Effector memory CD4-positive, alpha-beta T cell (primary cell): ENCODE data around the gene CDC25A.

Experiments used
- DNase-seq, 3 donors: peaks; one replicate each; pipeline ENCODE4 v3.0.0-alpha.2; 2020
- H3K27ac ChIP-seq: 2 replicates; pipeline ENCODE4 v1.7.0; 2013; ENCODE audit warnings: mild to moderate bottlenecking, low read length, moderate library complexity; ENCODE audit not compliant: insufficient read depth, poor library complexity, severe bottlenecking
- H3K27me3 ChIP-seq: replicated peaks from 2 replicates; pipeline ENCODE4 v1.7.0; 2013; ENCODE audit warnings: mild to moderate bottlenecking, low read length; ENCODE audit not compliant: insufficient read depth, control insufficient read depth, poor library complexity, severe bottlenecking
- H3K36me3 ChIP-seq: 2 replicates; pipeline ENCODE4 v1.7.0; 2013; ENCODE audit warnings: mild to moderate bottlenecking, low read length, moderate library complexity; ENCODE audit not compliant: control insufficient read depth, insufficient read depth
- H3K4me1 ChIP-seq: 2 replicates; pipeline ENCODE4 v1.7.0; 2013; ENCODE audit warnings: low read length, mild to moderate bottlenecking; ENCODE audit not compliant: control insufficient read depth, insufficient read depth, poor library complexity, severe bottlenecking
- H3K4me3 ChIP-seq: 2 replicates; pipeline ENCODE4 v1.7.0; 2013; ENCODE audit warnings: low read length, low read depth, mild to moderate bottlenecking; ENCODE audit not compliant: insufficient read depth, poor library complexity, severe bottlenecking
- H3K9me3 ChIP-seq: 2 replicates; pipeline ENCODE4 v1.7.0; 2013; ENCODE audit warnings: mild to moderate bottlenecking, low read length, moderate library complexity; ENCODE audit not compliant: control insufficient read depth

The CDC25A gene

GRCh38 chr3:48202632-48203031, 14.4 kb upstream of the CDC25A start:
- Histone ChIP-seq H3K4me1 (no peaks in the 10 kb centered on the region), H3K27me3 (no peaks in the 10 kb centered on the region), H3K9me3 (no peaks in the 10 kb centered on the region), H3K27ac (no peak overlapping the region), H3K36me3 (no peaks in the 10 kb centered on the region), H3K4me3 (no peak overlapping the region)
- DNase-seq = no peak

- Histone ChIP-seq H3K36me3 (no peaks in the 10 kb centered on the region), H3K9me3 (no peaks in the 10 kb centered on the region), H3K4me1 (no peaks in the 10 kb centered on the region), H3K27ac (no peak overlapping the region), H3K4me3 (no peak overlapping the region), H3K27me3 (no peaks in the 10 kb centered on the region)
- no peak for DNase-seq
Measured at GRCh38 chr3:48199117-48199516, 10.9 kb upstream of the CDC25A start.

GRCh38 chr3:48196611-48197010, 8.4 kb upstream of the CDC25A start:
- Histone ChIP-seq H3K36me3 (no peaks in the 10 kb centered on the region), H3K4me1 (no peaks in the 10 kb centered on the region), H3K27ac (no peak overlapping the region), H3K9me3 (no peaks in the 10 kb centered on the region), H3K27me3 (no peaks in the 10 kb centered on the region), H3K4me3 (no peak overlapping the region)
- no peak for DNase-seq

GRCh38 chr3:48194446-48195071, 6.3 kb upstream of the CDC25A start:
- no peak for DNase-seq
- Histone ChIP-seq H3K27ac (no peak overlapping the region), H3K4me1 (no peaks in the 10 kb centered on the region), H3K27me3 (no peaks in the 10 kb centered on the region), H3K4me3 (no peak overlapping the region), H3K9me3 (no peaks in the 10 kb centered on the region), H3K36me3 (no peaks in the 10 kb centered on the region)

- Histone ChIP-seq H3K27me3 (no peaks in the 10 kb centered on the region), H3K9me3 (no peaks in the 10 kb centered on the region), H3K4me1 (peaks cover 4% of the 10 kb centered on the region), H3K4me3 (no peak overlapping the region), H3K36me3 (no peaks in the 10 kb centered on the region), H3K27ac (no peak overlapping the region)
- DNase-seq = no peak
Measured at GRCh38 chr3:48190911-48191310, 2.7 kb upstream of the CDC25A start.

- H3K9me3 ChIP-seq = no peaks in the 10 kb centered on the region
- DNase-seq = no peak
- H3K36me3 ChIP-seq = no peaks in the 10 kb centered on the region
- H3K27ac ChIP-seq = no peak overlapping the region
- H3K4me1 ChIP-seq = peaks cover 4% of the 10 kb centered on the region
- no peak overlapping the region for H3K4me3 ChIP-seq
- H3K27me3 ChIP-seq = no peaks in the 10 kb centered on the region
Measured at GRCh38 chr3:48189321-48189720, 1.1 kb upstream of the CDC25A start.

- H3K27me3 ChIP-seq = no peaks in the 10 kb centered on the region
- H3K36me3 ChIP-seq = no peaks in the 10 kb centered on the region
- no peaks in the 10 kb centered on the region for H3K9me3 ChIP-seq
- H3K4me3 ChIP-seq = peak overlapping the region; percentile 79
- peaks cover 4% of the 10 kb centered on the region for H3K4me1 ChIP-seq
- no peak overlapping the region for H3K27ac ChIP-seq
- peak in 1 of 3 donors; percentile 12 for DNase-seq
Measured at GRCh38 chr3:48187579-48188265, 495 bp downstream of the CDC25A start.

GRCh38 chr3:48187301-48187578, 977 bp downstream of the CDC25A start:
- Histone ChIP-seq H3K4me1 (peaks cover 4% of the 10 kb centered on the region), H3K27ac (no peak overlapping the region), H3K9me3 (no peaks in the 10 kb centered on the region), H3K27me3 (no peaks in the 10 kb centered on the region), H3K4me3 (peak overlapping the region; percentile 79), H3K36me3 (no peaks in the 10 kb centered on the region)
- DNase-seq = no peak

GRCh38 chr3:48186631-48187300, 1.5 kb downstream of the CDC25A start:
- Histone ChIP-seq H3K9me3 (no peaks in the 10 kb centered on the region), H3K4me3 (peak overlapping the region; percentile 79), H3K36me3 (no peaks in the 10 kb centered on the region), H3K27ac (no peak overlapping the region), H3K4me1 (peaks cover 4% of the 10 kb centered on the region), H3K27me3 (no peaks in the 10 kb centered on the region)
- DNase-seq = no peak

- Histone ChIP-seq H3K9me3 (no peaks in the 10 kb centered on the region), H3K27me3 (no peaks in the 10 kb centered on the region), H3K36me3 (no peaks in the 10 kb centered on the region), H3K4me3 (no peak overlapping the region), H3K4me1 (peaks cover 4% of the 10 kb centered on the region), H3K27ac (no peak overlapping the region)
- no peak for DNase-seq
Measured at GRCh38 chr3:48185129-48185528, 3.1 kb downstream of the CDC25A start.
